Panc1 (cell line): Measurements from ENCODE around the gene INTS4. TPM values are rescaled to one million over a fixed set of nuclear protein-coding genes. Genes with fewer than 3 reads are reported as not detected.

Experiments
- ATAC-seq: fragments of 200-7000 bp; cut with Tn5 transposase; 2 replicates; pipeline ENCODE4 v1.9.1; 2020; ENCODE audit warnings: mild to moderate bottlenecking, moderate library complexity
- BruUV-seq: library from RNA; stranded (reverse); fragments of 400-500 nt; replicated peaks from 2 replicates; lab custom pipeline; 2021; lab: Mats Ljungman, UMichigan
- CTCF ChIA-PET: fragments of 300-600 bp; sonication (Branson Sonifier 250); formaldehyde crosslinking; loops from one replicate; lab custom pipeline; 2022; ENCODE audit warnings: antibody characterized with exemption; lab: Charles Lee
- POLR2A ChIA-PET: fragments of 300-600 bp; sonication (Branson Sonifier 250); formaldehyde crosslinking; loops from one replicate; lab custom pipeline; 2022; ENCODE audit warnings: antibody characterized with exemption; lab: Charles Lee
- DNase-seq: peaks from one replicate; pipeline ENCODE4 v3.0.0-alpha.2; 2010; ENCODE audit warnings: low read depth, low spot score
- H3K27ac ChIP-seq: 2 replicates; pipeline ENCODE4 v1.5.1; 2011; ENCODE audit warnings: mild to moderate bottlenecking, low read length, inconsistent platforms
- H3K27me3 ChIP-seq: fragments of 200-500 bp; sonication (Bioruptor generic); 2 replicates; pipeline ENCODE4 v1.6.0; 2014; ENCODE audit warnings: low read length, inconsistent platforms; ENCODE audit not compliant: control insufficient read depth, insufficient read depth
- H3K36me3 ChIP-seq: fragments of 200-500 bp; sonication (Bioruptor generic); 2 replicates; pipeline ENCODE4 v1.5.1; 2014; ENCODE audit warnings: inconsistent platforms, mild to moderate bottlenecking, low read length, moderate library complexity; ENCODE audit not compliant: control insufficient read depth, insufficient read depth
- H3K4me1 ChIP-seq: 2 replicates; pipeline ENCODE4 v1.5.1; 2011; ENCODE audit warnings: inconsistent platforms, mild to moderate bottlenecking, low read length, moderate library complexity; ENCODE audit not compliant: control insufficient read depth, insufficient read depth
- H3K4me3 ChIP-seq, 2 experiments: 2 replicates each; pipeline ENCODE4 v1.5.1; 2011 to 2012; ENCODE audit warnings: low read depth in 2 of 2, low read length in 2 of 2, mild to moderate bottlenecking in 2 of 2, inconsistent platforms in 1 of 2, moderate library complexity in 1 of 2
- H3K9me3 ChIP-seq: fragments of 200-500 bp; sonication (Bioruptor generic); 2 replicates; pipeline ENCODE4 v1.5.1; 2014; ENCODE audit warnings: low read depth, mild to moderate bottlenecking, inconsistent platforms, low read length, moderate library complexity; ENCODE audit not compliant: control insufficient read depth, insufficient read depth
- CTCF ChIP-seq: fragments of 450-650 bp; IDR thresholded peaks from 2 replicates; pipeline ENCODE4 v1.5.1; 2017; ENCODE audit warnings: mild to moderate bottlenecking
- POLR2AphosphoS5 ChIP-seq: IDR thresholded peaks from 2 replicates; pipeline ENCODE4 v1.6.1; 2012; ENCODE audit warnings: mild to moderate bottlenecking, low read depth, low read length, moderate library complexity
- REST ChIP-seq, 2 experiments: IDR thresholded peaks; 2 replicates each; pipeline ENCODE4 v1.6.1; 2011 to 2012; ENCODE audit warnings: low read depth in 2 of 2, control low read depth in 1 of 2, low read length in 1 of 2, mild to moderate bottlenecking in 1 of 2, moderate library complexity in 1 of 2; ENCODE audit not compliant: insufficient read depth in 1 of 2
- SIN3A ChIP-seq: IDR thresholded peaks from 2 replicates; pipeline ENCODE4 v1.6.1; 2012; ENCODE audit warnings: low read depth, mild to moderate bottlenecking, low read length, moderate library complexity, borderline replicate concordance; ENCODE audit not compliant: insufficient read depth
- TCF7L2 ChIP-seq: IDR thresholded peaks from 2 replicates; pipeline ENCODE4 v1.6.1; 2011; ENCODE audit warnings: mild to moderate bottlenecking, low read depth, low read length, inconsistent platforms
- in situ Hi-C: cut with HindIII; loops from 2 replicates; pipeline ENCODE4 v1.10.0; 2016; ENCODE audit warnings: low sequenced_read_pairs, low pct_unique_long_range_greater_than_20kb
- intact Hi-C: fragments of 100-400 bp; cut with micrococcal nuclease; formaldehyde crosslinking; loops from one replicate; pipeline ENCODE4 v1.10.0; 2022; ENCODE audit not compliant: unreplicated experiment
- total RNA-seq: library from RNA; stranded (reverse); gene quantifications from one replicate; pipeline ENCODE4 v1.2.1, GENCODE V29; 2021; ENCODE audit not compliant: unreplicated experiment

INTS4 gene
- total RNA-seq, 1 experiment from 2014 or later = 48.2 TPM

GRCh38 chr11:78039919-78040671, 45.6 kb upstream of the INTS4 start:
- in situ Hi-C loops (no loop called here), intact Hi-C loops (no loop called here)
- no peaks in the 10 kb centered on the region for H3K9me3 ChIP-seq
- peak; percentile 75 for ATAC-seq
- no peaks in the 10 kb centered on the region for H3K27me3 ChIP-seq
- peak overlapping the region; percentile 81 for H3K27ac ChIP-seq
- DNase-seq = no peak
- TF ChIP-seq SIN3A (no peak), REST (IDR thresholded peaks at IDR 0.05; ENCODE audit: insufficient read depth in 1 of 2, low read depth in 2 of 2, low read length in 1 of 2) (no peak), POLR2AphosphoS5 (no peak), CTCF (no peak), TCF7L2 (no peak)
- no peaks in the 10 kb centered on the region for H3K36me3 ChIP-seq
- POLR2A ChIA-PET = interaction anchor here (0.6 kb wide), 2 partner anchors 37 to 495 kb away, joined by 3 to 6 read pairs; no protein-coding TSS in a partner anchor
- peak overlapping the region; percentile 1 to 34; a peak in 2 of 4 replicates for H3K4me3 ChIP-seq
- BruUV-seq = no TSS peak
- CTCF ChIA-PET = no interaction called here
- H3K4me1 ChIP-seq = peaks cover 10% of the 10 kb centered on the region

- intact Hi-C loops = no loop called here
- in situ Hi-C loops = no loop called here
Measured at GRCh38 chr11:78039391-78039918, 45.0 kb upstream of the INTS4 start.

More at GRCh38 chr11:78039391-78039918, 45.0 kb upstream of the INTS4 start:
- no peak for TF ChIP-seq REST (IDR thresholded peaks at IDR 0.05; ENCODE audit: insufficient read depth in 1 of 2, low read depth in 2 of 2, low read length in 1 of 2)
- no peak for TF ChIP-seq TCF7L2
- TF ChIP-seq CTCF = no peak
- no peak for TF ChIP-seq POLR2AphosphoS5
- no peak for TF ChIP-seq SIN3A
- no TSS peak for BruUV-seq
- Histone ChIP-seq H3K27me3 (no peaks in the 10 kb centered on the region), H3K27ac (peak overlapping the region; percentile 81), H3K4me3 (no peak overlapping the region), H3K4me1 (peaks cover 10% of the 10 kb centered on the region), H3K9me3 (no peaks in the 10 kb centered on the region), H3K36me3 (no peaks in the 10 kb centered on the region)
- ATAC-seq (no peak), DNase-seq (no peak)
- ChIA-PET POLR2A (interaction anchor here (0.6 kb wide), 1 partner anchor 494 kb away, joined by 6 read pairs; no protein-coding TSS in a partner anchor), CTCF (no interaction called here)
